K562 (cell line): Measurements from ENCODE around the gene CMPK1. TPM values are rescaled to one million over a fixed set of nuclear protein-coding genes. Genes with fewer than 3 reads are reported as not detected.

Source experiments
- HDAC6 ChIP-seq: IDR thresholded peaks from 2 replicates; pipeline ENCODE4 v1.6.1; 2012; ENCODE audit warnings: low read depth, mild to moderate bottlenecking, control low read depth, inconsistent platforms, low read length, moderate library complexity
- JUND ChIP-seq, 2 experiments: IDR thresholded peaks; 2 replicates in 1 of 2; 3 replicates in 1 of 2; pipeline ENCODE4 v1.6.1; 2011; ENCODE audit warnings: borderline replicate concordance in 2 of 2, low read depth in 2 of 2, low read length in 2 of 2, improper control_type of control experiment in 1 of 2, missing biosample characterization in 1 of 2, missing genetic modification characterization in 1 of 2, missing genetic modification reagents in 1 of 2
- SIN3B ChIP-seq: fragments of 450-650 bp; IDR thresholded peaks from 2 replicates; pipeline ENCODE4 v1.6.1; 2017; ENCODE audit warnings: low read depth, mild to moderate bottlenecking, moderate library complexity
- SRF ChIP-seq, 2 experiments: fragments of 250-450, 450-650 bp in 1 of 2; sonication (Bioruptor Pico) in 1 of 2; sonication (generic) in 1 of 2; formaldehyde crosslinking; IDR thresholded peaks; 2 replicates each; pipeline versions ENCODE4 v1.5.0 to v1.5.1; 2020 to 2022; ENCODE audit warnings: mild to moderate bottlenecking in 1 of 2, missing genetic modification reagents in 1 of 2
- TCFL5 ChIP-seq: fragments of 250-450 bp; sonication (Bioruptor Pico); conservative IDR thresholded peaks from 2 replicates; pipeline ENCODE4 v1.6.1; 2021; ENCODE audit warnings: mild to moderate bottlenecking, moderate library complexity, matching md5 sums
- polyA plus RNA-seq, 8 experiments: library from polyadenylated mRNA; depleted of rRNA in 4 of 8; stranded (reverse) in 5 of 8; unstranded in 3 of 8; fragments of >200 nt; fragmentation: Nextera tagmentation in 2 of 8; fragmentation: Illumina TruSeq in 1 of 8; extraction: Ambion mirVana in 2 of 8; extraction: Trizol in 1 of 8; gene quantifications; 2 replicates each; pipeline versions ENCODE4 v1.2.1 to v1.2.3, GENCODE V29; 2011 to 2014; ENCODE audit warnings: inconsistent platforms in 1 of 8, missing spikeins in 1 of 8
- total RNA-seq, 7 experiments: library from RNA; depleted of rRNA in 6 of 7; stranded (reverse); fragments of >200 nt in 6 of 7; fragmentation: Illumina TruSeq in 2 of 7; extraction: Trizol in 2 of 7; gene quantifications; 2 replicates each; pipeline versions ENCODE4 v1.2.1 to v1.2.3, GENCODE V29; 2011 to 2021; ENCODE audit warnings: low replicate concordance in 1 of 7
- TF ChIP-seq, protein P1 (sequence below): fragments of 250-450 bp; sonication (Bioruptor Pico); IDR thresholded peaks from 2 replicates; pipeline ENCODE4 v1.8.0; 2021; ENCODE audit warnings: moderate library complexity, mild to moderate bottlenecking, inconsistent platforms
- TF ChIP-seq, protein P2 (sequence below), 2 experiments: fragments of 250-450 bp in 1 of 2; fragments of 450-650 bp in 1 of 2; sonication (Bioruptor Pico) in 1 of 2; IDR thresholded peaks; 2 replicates each; pipeline versions ENCODE4 v1.6.1 to v1.8.0; 2016 to 2021; ENCODE audit warnings: mild to moderate bottlenecking in 2 of 2, moderate library complexity in 2 of 2, missing compliant biosample characterization in 1 of 2, missing genetic modification characterization in 1 of 2

Gene CMPK1
- total and polyA plus RNA-seq, 9 of the 15 experiments (the other 6 are each of a cell fraction or from before 2014, with no cell fraction given) = 54.5 to 197 (median 116) TPM

DNA sequence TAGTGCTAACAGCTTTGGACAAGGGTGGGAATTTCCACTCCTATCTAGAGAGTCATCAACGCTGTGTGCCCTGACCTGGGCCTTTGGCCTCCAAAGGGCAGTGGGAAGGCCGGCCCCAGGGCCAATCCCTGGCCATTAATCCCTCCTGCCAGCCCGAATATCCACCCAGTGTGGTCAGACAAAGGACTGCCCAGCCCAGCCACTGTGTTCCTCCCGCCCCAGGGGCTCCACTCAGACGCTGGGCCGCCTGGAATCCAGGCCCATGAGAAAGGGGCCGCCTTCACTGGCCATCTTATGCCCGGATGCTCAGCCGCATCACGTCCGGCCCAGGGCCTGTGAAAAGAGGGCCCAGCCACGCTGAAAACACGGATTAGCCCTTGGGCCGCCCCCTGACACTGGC, 78.8 kb downstream of the CMPK1 start (continued):
- TF ChIP-seq JUND (IDR thresholded peaks at IDR 0.05; ENCODE audit: borderline replicate concordance, low read depth, low read length) (no peak), JUND (tag; IDR thresholded peaks at IDR 0.05; ENCODE audit: borderline replicate concordance, low read depth, low read length) (no peak), SRF (CRISPR knock-in tag; IDR thresholded peaks at IDR 0.05) (no peak), HDAC6 (no peak), TCFL5 (CRISPR knock-in tag) (no peak), SIN3B (no peak)
- TF ChIP-seq, protein P1, sequence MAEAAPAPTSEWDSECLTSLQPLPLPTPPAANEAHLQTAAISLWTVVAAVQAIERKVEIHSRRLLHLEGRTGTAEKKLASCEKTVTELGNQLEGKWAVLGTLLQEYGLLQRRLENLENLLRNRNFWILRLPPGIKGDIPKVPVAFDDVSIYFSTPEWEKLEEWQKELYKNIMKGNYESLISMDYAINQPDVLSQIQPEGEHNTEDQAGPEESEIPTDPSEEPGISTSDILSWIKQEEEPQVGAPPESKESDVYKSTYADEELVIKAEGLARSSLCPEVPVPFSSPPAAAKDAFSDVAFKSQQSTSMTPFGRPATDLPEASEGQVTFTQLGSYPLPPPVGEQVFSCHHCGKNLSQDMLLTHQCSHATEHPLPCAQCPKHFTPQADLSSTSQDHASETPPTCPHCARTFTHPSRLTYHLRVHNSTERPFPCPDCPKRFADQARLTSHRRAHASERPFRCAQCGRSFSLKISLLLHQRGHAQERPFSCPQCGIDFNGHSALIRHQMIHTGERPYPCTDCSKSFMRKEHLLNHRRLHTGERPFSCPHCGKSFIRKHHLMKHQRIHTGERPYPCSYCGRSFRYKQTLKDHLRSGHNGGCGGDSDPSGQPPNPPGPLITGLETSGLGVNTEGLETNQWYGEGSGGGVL (CRISPR knock-in tag) = no peak
- TF ChIP-seq, protein P2, sequence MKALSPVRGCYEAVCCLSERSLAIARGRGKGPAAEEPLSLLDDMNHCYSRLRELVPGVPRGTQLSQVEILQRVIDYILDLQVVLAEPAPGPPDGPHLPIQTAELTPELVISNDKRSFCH (CRISPR knock-in tag; IDR thresholded peaks at IDR 0.05) = no peak
- TF ChIP-seq, protein P2 (tag; IDR thresholded peaks at IDR 0.05) = no peak
